H1 (cell line): Measurements from ENCODE around the gene MYO9B. TPM values are rescaled to one million over a fixed set of nuclear protein-coding genes. Genes with fewer than 3 reads are reported as not detected.

ENCODE experiments used
- CTCF ChIA-PET: fragments of 300-600 bp; sonication (Branson Sonifier 250); formaldehyde crosslinking; loops from one replicate; lab custom pipeline; 2021; ENCODE audit not compliant: partially characterized antibody; lab: Charles Lee
- POLR2A ChIA-PET: fragments of 300-600 bp; sonication (Branson Sonifier 250); formaldehyde crosslinking; loops from one replicate; lab custom pipeline; 2021; ENCODE audit warnings: inconsistent platforms; ENCODE audit not compliant: partially characterized antibody; lab: Charles Lee
- DNase-seq, 2 experiments: peaks; one replicate each; pipeline versions ENCODE4 v3.0.0 to v3.0.0-alpha.2; 2010 to 2022; ENCODE audit warnings: low spot score in 2 of 2, low read depth in 1 of 2, mixed read lengths in 1 of 2
- FAIRE-seq: peaks from 2 replicates; lab custom pipeline; 2011; peaks lifted over from hg19 to GRCh38; lab: Jason Lieb, UNC
- H2AFZ ChIP-seq: 2 replicates; pipeline ENCODE4 v1.8.1; 2012; ENCODE audit warnings: low read length, inconsistent platforms
- H2AK5ac ChIP-seq: 2 replicates; pipeline ENCODE4 v1.6.1; 2013; ENCODE audit warnings: low read depth, low read length
- H2BK120ac ChIP-seq: replicated peaks from 2 replicates; pipeline ENCODE3; 2013; ENCODE audit warnings: low read depth, low read length, inconsistent platforms
- H2BK12ac ChIP-seq: 2 replicates; pipeline ENCODE4 v1.6.1; 2013; ENCODE audit warnings: low read depth, low read length
- H2BK15ac ChIP-seq: 2 replicates; pipeline ENCODE4 v1.6.1; 2013; ENCODE audit warnings: low read length
- H2BK20ac ChIP-seq: 2 replicates; pipeline ENCODE4 v1.6.1; 2013; ENCODE audit warnings: low read length
- H2BK5ac ChIP-seq: 2 replicates; pipeline ENCODE4 v1.6.1; 2013; ENCODE audit warnings: low read depth, low read length
- H3K14ac ChIP-seq: 2 replicates; pipeline ENCODE4 v1.6.1; 2013; ENCODE audit warnings: inconsistent platforms; ENCODE audit not compliant: insufficient read length
- H3K18ac ChIP-seq: 2 replicates; pipeline ENCODE4 v1.6.1; 2013; ENCODE audit warnings: low read length; ENCODE audit errors: extremely low read depth
- H3K23ac ChIP-seq: 2 replicates; pipeline ENCODE4 v1.6.1; 2013; ENCODE audit warnings: inconsistent platforms; ENCODE audit not compliant: insufficient read length
- H3K23me2 ChIP-seq: 2 replicates; pipeline ENCODE4 v1.6.1; 2013; ENCODE audit warnings: low read depth, low read length
- H3K27ac ChIP-seq: 2 replicates; pipeline ENCODE4 v1.6.1; 2011; ENCODE audit warnings: low read depth, low read length, inconsistent platforms
- H3K27me3 ChIP-seq, 4 experiments: replicated peaks in 1 of 4; 1 replicate in 1 of 4; 2 replicates in 3 of 4; pipeline versions ENCODE4 v1.6.1 to v1.8.1; 2011 to 2013; ENCODE audit warnings: low read length in 3 of 4, mild to moderate bottlenecking in 3 of 4, inconsistent platforms in 2 of 4, mixed read lengths in 2 of 4, moderate library complexity in 1 of 4; ENCODE audit not compliant: control insufficient read depth in 3 of 4, insufficient read depth in 3 of 4; ENCODE audit errors: extremely low read depth in 1 of 4
- H3K36me3 ChIP-seq, 4 experiments: 2 replicates each; pipeline versions ENCODE4 v1.6.1 to v1.8.1; 2011 to 2013; ENCODE audit warnings: mild to moderate bottlenecking in 4 of 4, low read length in 3 of 4, moderate library complexity in 2 of 4, control low read depth in 1 of 4, inconsistent platforms in 1 of 4; ENCODE audit not compliant: insufficient read depth in 4 of 4, control insufficient read depth in 2 of 4
- H3K4ac ChIP-seq: replicated peaks from 2 replicates; pipeline ENCODE3; 2013; ENCODE audit warnings: low read length, low read depth, mixed read lengths, inconsistent platforms; ENCODE audit not compliant: insufficient read length
- H3K4me1 ChIP-seq, 4 experiments: replicated peaks in 1 of 4; 1 replicate in 1 of 4; 2 replicates in 3 of 4; pipeline versions ENCODE4 v1.6.1 to v1.8.1; 2011 to 2013; ENCODE audit warnings: low read length in 3 of 4, inconsistent platforms in 2 of 4, mixed read lengths in 1 of 4; ENCODE audit not compliant: insufficient read depth in 4 of 4, control insufficient read depth in 3 of 4
- H3K4me2 ChIP-seq, 2 experiments: 2 replicates each; pipeline versions ENCODE4 v1.6.1 to v1.8.1; 2011 to 2013; ENCODE audit warnings: low read depth in 2 of 2, low read length in 2 of 2, control low read depth in 1 of 2, inconsistent platforms in 1 of 2, mild to moderate bottlenecking in 1 of 2; ENCODE audit not compliant: insufficient read depth in 1 of 2
- H3K4me3 ChIP-seq, 4 experiments: fragments of 200-600, 300-600 bp in 1 of 4; sonication (generic), shearing (Covaris generic), sonication (Bioruptor Twin) in 1 of 4; 2 replicates each; pipeline versions ENCODE4 v1.5.1 to v1.8.1; 2011 to 2016; ENCODE audit warnings: low read length in 4 of 4, low read depth in 3 of 4, control low read depth in 2 of 4, inconsistent platforms in 2 of 4, mild to moderate bottlenecking in 2 of 4, mixed read lengths in 1 of 4, moderate library complexity in 1 of 4; ENCODE audit not compliant: insufficient read depth in 2 of 4; ENCODE audit errors: extremely low read depth in 1 of 4
- H3K56ac ChIP-seq: replicated peaks from 2 replicates; pipeline ENCODE3; 2013; ENCODE audit warnings: low read depth, mild to moderate bottlenecking, mixed read lengths, low read length, inconsistent platforms; ENCODE audit not compliant: insufficient read length
- H3K79me1 ChIP-seq: 2 replicates; pipeline ENCODE4 v1.6.1; 2013; ENCODE audit warnings: low read depth, low read length, control low read depth
- H3K79me2 ChIP-seq, 2 experiments: 2 replicates each; pipeline versions ENCODE4 v1.6.1 to v1.8.1; 2012 to 2013; ENCODE audit warnings: low read length in 2 of 2, mild to moderate bottlenecking in 2 of 2, inconsistent platforms in 1 of 2; ENCODE audit not compliant: insufficient read depth in 2 of 2, control insufficient read depth in 1 of 2
- H3K9ac ChIP-seq, 4 experiments: replicated peaks in 1 of 4; 1 replicate in 1 of 4; 2 replicates in 3 of 4; pipeline versions ENCODE4 v1.6.1 to v1.8.1; 2011 to 2013; ENCODE audit warnings: low read depth in 3 of 4, low read length in 3 of 4, control low read depth in 2 of 4, mild to moderate bottlenecking in 2 of 4, moderate library complexity in 2 of 4, inconsistent platforms in 1 of 4; ENCODE audit errors: extremely low read depth in 1 of 4
- H3K9me3 ChIP-seq, 2 experiments: 2 replicates each; pipeline versions ENCODE4 v1.6.1 to v1.8.1; 2012 to 2013; ENCODE audit warnings: mild to moderate bottlenecking in 2 of 2, moderate library complexity in 2 of 2, control low read depth in 1 of 2, inconsistent platforms in 1 of 2, low read depth in 1 of 2, low read length in 1 of 2, mixed read lengths in 1 of 2; ENCODE audit not compliant: insufficient read depth in 2 of 2
- H4K20me1 ChIP-seq, 2 experiments: replicated peaks in 1 of 2; 2 replicates each; pipeline versions ENCODE3 to v1.8.1; 2011 to 2013; ENCODE audit warnings: inconsistent platforms in 2 of 2, low read length in 2 of 2, mild to moderate bottlenecking in 1 of 2; ENCODE audit not compliant: insufficient read depth in 2 of 2, control insufficient read depth in 1 of 2
- H4K5ac ChIP-seq: 2 replicates; pipeline ENCODE4 v1.6.1; 2013; ENCODE audit warnings: low read length, low read depth, mixed read lengths, inconsistent platforms; ENCODE audit not compliant: insufficient read length
- H4K8ac ChIP-seq: 2 replicates; pipeline ENCODE4 v1.8.0; 2013; ENCODE audit warnings: mild to moderate bottlenecking, moderate library complexity, low read length, inconsistent platforms; ENCODE audit not compliant: insufficient read depth; ENCODE audit errors: extremely low read depth
- H4K91ac ChIP-seq: replicated peaks from 2 replicates; pipeline ENCODE3; 2013; ENCODE audit warnings: low read length, mixed read lengths, inconsistent platforms; ENCODE audit not compliant: insufficient read length
- CBX8 ChIP-seq: fragments of 300-800, 300-1000 bp; sonication (generic); IDR thresholded peaks from 2 replicates; pipeline ENCODE4 v1.7.1; 2016; ENCODE audit warnings: low read depth, low read length, borderline replicate concordance
- CHD1 ChIP-seq: IDR thresholded peaks from 2 replicates; pipeline ENCODE4 v1.6.1; 2012; ENCODE audit warnings: low read depth, low read length, improper control_type of control experiment
- CHD2 ChIP-seq: IDR thresholded peaks from 2 replicates; pipeline ENCODE4 v1.6.1; 2012; ENCODE audit warnings: low read length, improper control_type of control experiment
- EZH2 ChIP-seq: fragments of 200-600 bp; sonication (generic); IDR thresholded peaks from 2 replicates; pipeline ENCODE4 v1.7.1; 2012; ENCODE audit warnings: low read depth, mild to moderate bottlenecking, moderate library complexity, low read length, inconsistent platforms; ENCODE audit not compliant: severe bottlenecking
- HDAC6 ChIP-seq: IDR thresholded peaks from one replicate; pipeline ENCODE4 v1.7.1; 2012; ENCODE audit warnings: low read depth, mild to moderate bottlenecking, inconsistent platforms, low read length, moderate library complexity
- KDM1A ChIP-seq: fragments of 200-600, 300-600 bp; sonication (generic); IDR thresholded peaks from 2 replicates; pipeline ENCODE4 v1.7.1; 2016; ENCODE audit warnings: mild to moderate bottlenecking, low read length, borderline replicate concordance
- KDM5A ChIP-seq: fragments of 200-600 bp; IDR thresholded peaks from 2 replicates; pipeline ENCODE4 v1.7.1; 2012; ENCODE audit warnings: mild to moderate bottlenecking, low read length, inconsistent platforms, mixed read lengths
- NRF1 ChIP-seq: IDR thresholded peaks from 2 replicates; pipeline ENCODE4 v1.6.1; 2011; ENCODE audit warnings: mild to moderate bottlenecking, low read depth, low read length, improper control_type of control experiment
- POLR2A ChIP-seq, 2 experiments: IDR thresholded peaks; 1 replicate in 1 of 2; 2 replicates in 1 of 2; pipeline ENCODE4 v1.6.1; 2011; ENCODE audit warnings: low read depth in 2 of 2, low read length in 2 of 2, mild to moderate bottlenecking in 2 of 2; ENCODE audit errors: control extremely low read depth in 1 of 2
- POLR2AphosphoS5 ChIP-seq: IDR thresholded peaks from 2 replicates; pipeline ENCODE4 v1.6.1; 2011; ENCODE audit warnings: low read depth, low read length
- SIRT6 ChIP-seq: IDR thresholded peaks from one replicate; pipeline ENCODE4 v1.7.1; 2012; ENCODE audit warnings: low read length, inconsistent platforms
- SP2 ChIP-seq: IDR thresholded peaks from 2 replicates; pipeline ENCODE4 v1.6.1; 2012; ENCODE audit warnings: mild to moderate bottlenecking, low read length, inconsistent platforms
- TAF1 ChIP-seq: IDR thresholded peaks from 2 replicates; pipeline ENCODE4 v1.6.1; 2011; ENCODE audit warnings: mild to moderate bottlenecking, low read depth, low read length
- TEAD4 ChIP-seq: IDR thresholded peaks from 2 replicates; pipeline ENCODE4 v1.6.1; 2012; ENCODE audit warnings: low read depth, low read length, inconsistent platforms, mixed read lengths
- ZNF274 ChIP-seq: IDR thresholded peaks from 2 replicates; pipeline ENCODE4 v1.7.0; 2012; ENCODE audit warnings: low read length, borderline replicate concordance; ENCODE audit errors: extremely low read depth
- WGBS, 2 experiments: shearing (Covaris generic) in 1 of 2; methylation state at CpG; one replicate each; pipeline versions ENCODE4 v1.1.6 to v1.1.7; 2013 to 2015; ENCODE audit warnings: low lambda C conversion rate in 2 of 2, mixed read lengths in 2 of 2, inconsistent platforms in 1 of 2, low coverage in 1 of 2, missing lambda C conversion rate in 1 of 2; ENCODE audit not compliant: insufficient replicate concordance in 2 of 2, insufficient coverage in 1 of 2, insufficient read length in 1 of 2; ENCODE audit errors: extremely low coverage in 1 of 2, missing lambda C conversion rate in 1 of 2; 5-methylcytosine and 5-hydroxymethylcytosine counted together
- polyA plus RNA-seq, 7 experiments: library from polyadenylated mRNA; depleted of rRNA in 3 of 7; stranded (reverse) in 5 of 7; unstranded in 2 of 7; fragments of >200 nt in 5 of 7; fragments of 200-250 nt in 2 of 7; gene quantifications; 1 replicate in 5 of 7; 2 replicates in 1 of 7; 4 replicates in 1 of 7; pipeline versions ENCODE4 v1.2.1 to v1.2.3, GENCODE V29; 2011 to 2013; ENCODE audit warnings: missing spikeins in 2 of 7, mixed read lengths in 2 of 7
- total RNA-seq: library from RNA; stranded (reverse); fragmentation: NEBNext Ultra II Directional; extraction: Animal tissue kit (Norgen Biotek cat#: 25700); gene quantifications from 2 replicates; pipeline ENCODE4 v1.2.1, GENCODE V29; 2021
- TF ChIP-seq, protein P1 (sequence below): IDR thresholded peaks from 2 replicates; pipeline ENCODE4 v1.6.1; 2011; ENCODE audit warnings: low read depth, mild to moderate bottlenecking, low read length; ENCODE audit not compliant: insufficient read depth

Gene MYO9B
- total and polyA plus RNA-seq, 2 of the 8 experiments (the other 6 are each of a cell fraction or from before 2014, with no cell fraction given) = 27.6 to 77.1 TPM

DNA sequence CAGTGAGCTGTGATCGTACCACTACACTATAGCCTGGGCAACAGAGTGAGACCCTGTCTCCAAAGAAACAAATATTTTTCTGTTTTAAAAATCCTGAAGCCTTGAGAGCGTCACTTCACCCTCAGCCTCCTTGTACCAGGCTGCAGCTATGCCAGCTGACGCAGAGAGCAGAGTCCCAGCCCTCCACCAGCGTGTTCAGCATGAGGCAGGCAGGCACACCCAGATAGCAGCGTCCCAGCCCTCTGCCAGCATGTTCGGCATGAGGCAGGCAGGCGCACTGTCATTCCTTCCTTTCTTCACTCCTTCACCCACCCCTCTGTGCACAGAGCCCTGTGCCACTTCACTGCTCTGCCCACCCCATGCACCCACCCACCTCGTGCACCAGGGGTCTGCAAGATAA is 96.3 kb downstream of the MYO9B start:
- Histone ChIP-seq H3K79me1 (no peaks in the 10 kb centered on the region), H4K5ac (no peak overlapping the region), H3K18ac (no peak overlapping the region), H4K91ac (no peak overlapping the region), H2BK20ac (no peak overlapping the region), H3K27ac (no peak overlapping the region), H3K9ac (no peak overlapping the region), H3K14ac (no peak overlapping the region), H3K4ac (no peak overlapping the region), H3K4me2 (no peak overlapping the region), H3K23me2 (no peaks in the 10 kb centered on the region), H3K79me2 (no peaks in the 10 kb centered on the region), H2AK5ac (no peak overlapping the region), H3K4me1 (no peaks in the 10 kb centered on the region), H3K36me3 (peaks cover 2 to 35% (median 19%) of the 10 kb centered on the region in 4 experiments; a peak in 7 of 8 replicates), H4K8ac (no peak overlapping the region), H2BK120ac (no peak overlapping the region), H2BK15ac (no peak overlapping the region), H3K56ac (no peak overlapping the region), H3K27me3 (no peaks in the 10 kb centered on the region), H3K23ac (no peak overlapping the region), H3K4me3 (no peak overlapping the region), H2AFZ (no peak overlapping the region), H2BK12ac (no peak overlapping the region), H4K20me1 (no peaks in the 10 kb centered on the region), H2BK5ac (no peak overlapping the region), H3K9me3 (no peaks in the 10 kb centered on the region)
- CTCF ChIA-PET = interaction anchor here (0.7 to 2.1 kb wide), 3 partner anchors 9 to 104 kb away, joined by 3 to 5 read pairs (median 3); no protein-coding TSS in a partner anchor
- no peak for DNase-seq
- POLR2A ChIA-PET = no interaction called here
- no peak for FAIRE-seq
- WGBS, 2 experiments = 84% methylated on average over 8 of the region's 8 CpGs; no CpG with 5 or more reads in 1 of the 2 experiments
- TF ChIP-seq KDM5A = no peak
- TF ChIP-seq SIRT6 = no peak
- no peak for TF ChIP-seq POLR2AphosphoS5
- no peak for TF ChIP-seq CHD1
- TF ChIP-seq HDAC6 = no peak
- TF ChIP-seq TAF1 = no peak
- TF ChIP-seq CBX8 = no peak
- no peak for TF ChIP-seq KDM1A
- TF ChIP-seq, protein P1, sequence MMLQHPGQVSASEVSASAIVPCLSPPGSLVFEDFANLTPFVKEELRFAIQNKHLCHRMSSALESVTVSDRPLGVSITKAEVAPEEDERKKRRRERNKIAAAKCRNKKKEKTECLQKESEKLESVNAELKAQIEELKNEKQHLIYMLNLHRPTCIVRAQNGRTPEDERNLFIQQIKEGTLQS = no peak
- no peak for TF ChIP-seq POLR2A (IDR thresholded peaks at IDR 0.05; ENCODE audit: control extremely low read depth in 1 of 2, low read depth in 2 of 2, low read length in 2 of 2)
- TF ChIP-seq TEAD4 = no peak
- TF ChIP-seq CHD2 = no peak
- TF ChIP-seq SP2 = no peak
- TF ChIP-seq NRF1 = no peak
- no peak for TF ChIP-seq ZNF274
- TF ChIP-seq EZH2 = no peak
